WERI-Rb-1 (cell line): ENCODE measurements around the gene KDM4C.
"Not testable (repeated sequence)": the region's sequence is repeated elsewhere in the genome, so short reads cannot be mapped to it uniquely, and the experiment has no call there.

Experiments
- DNase-seq: peaks from one replicate; pipeline ENCODE4 v3.0.0-alpha.2; 2020
- H3K27ac ChIP-seq: fragments of 250-450 bp; sonication (Bioruptor Pico); 2 replicates; pipeline ENCODE4 v1.5.1; 2020; ENCODE audit warnings: mild to moderate bottlenecking, moderate library complexity
- H3K27me3 ChIP-seq: fragments of 250-450 bp; sonication (Bioruptor Pico); 2 replicates; pipeline ENCODE4 v1.5.1; 2021; ENCODE audit warnings: mild to moderate bottlenecking, low read depth, moderate library complexity; ENCODE audit not compliant: insufficient read depth, severe bottlenecking
- H3K36me3 ChIP-seq: fragments of 250-450 bp; sonication (Bioruptor Pico); 2 replicates; pipeline ENCODE4 v1.5.1; 2020; ENCODE audit warnings: mild to moderate bottlenecking, moderate library complexity
- H3K4me3 ChIP-seq: 2 replicates; pipeline ENCODE4 v1.5.1; 2011; ENCODE audit warnings: low read depth, mild to moderate bottlenecking, control low read depth, low read length
- H3K9me3 ChIP-seq: fragments of 250-450 bp; sonication (Bioruptor Pico); 2 replicates; pipeline ENCODE4 v1.5.1; 2021; ENCODE audit warnings: mild to moderate bottlenecking, moderate library complexity; ENCODE audit not compliant: severe bottlenecking
- TF ChIP-seq, protein P1 (sequence below): IDR thresholded peaks from 2 replicates; pipeline ENCODE4 v1.5.1; 2011; ENCODE audit warnings: low read depth, mild to moderate bottlenecking, control low read depth, inconsistent platforms, low read length

KDM4C gene

GRCh38 chr9:6802926-6803325 lies 45.2 kb downstream of the KDM4C start:
- DNase-seq = no peak
- Histone ChIP-seq H3K4me3 (no peak overlapping the region), H3K36me3 (peaks cover 3% of the 10 kb centered on the region; the same call in 1 of the 2 replicates), H3K27me3 (no peaks in the 10 kb centered on the region), H3K27ac (no peak overlapping the region), H3K9me3 (no peaks in the 10 kb centered on the region)
- TF ChIP-seq, protein P1, sequence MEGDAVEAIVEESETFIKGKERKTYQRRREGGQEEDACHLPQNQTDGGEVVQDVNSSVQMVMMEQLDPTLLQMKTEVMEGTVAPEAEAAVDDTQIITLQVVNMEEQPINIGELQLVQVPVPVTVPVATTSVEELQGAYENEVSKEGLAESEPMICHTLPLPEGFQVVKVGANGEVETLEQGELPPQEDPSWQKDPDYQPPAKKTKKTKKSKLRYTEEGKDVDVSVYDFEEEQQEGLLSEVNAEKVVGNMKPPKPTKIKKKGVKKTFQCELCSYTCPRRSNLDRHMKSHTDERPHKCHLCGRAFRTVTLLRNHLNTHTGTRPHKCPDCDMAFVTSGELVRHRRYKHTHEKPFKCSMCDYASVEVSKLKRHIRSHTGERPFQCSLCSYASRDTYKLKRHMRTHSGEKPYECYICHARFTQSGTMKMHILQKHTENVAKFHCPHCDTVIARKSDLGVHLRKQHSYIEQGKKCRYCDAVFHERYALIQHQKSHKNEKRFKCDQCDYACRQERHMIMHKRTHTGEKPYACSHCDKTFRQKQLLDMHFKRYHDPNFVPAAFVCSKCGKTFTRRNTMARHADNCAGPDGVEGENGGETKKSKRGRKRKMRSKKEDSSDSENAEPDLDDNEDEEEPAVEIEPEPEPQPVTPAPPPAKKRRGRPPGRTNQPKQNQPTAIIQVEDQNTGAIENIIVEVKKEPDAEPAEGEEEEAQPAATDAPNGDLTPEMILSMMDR = no peak

DNA sequence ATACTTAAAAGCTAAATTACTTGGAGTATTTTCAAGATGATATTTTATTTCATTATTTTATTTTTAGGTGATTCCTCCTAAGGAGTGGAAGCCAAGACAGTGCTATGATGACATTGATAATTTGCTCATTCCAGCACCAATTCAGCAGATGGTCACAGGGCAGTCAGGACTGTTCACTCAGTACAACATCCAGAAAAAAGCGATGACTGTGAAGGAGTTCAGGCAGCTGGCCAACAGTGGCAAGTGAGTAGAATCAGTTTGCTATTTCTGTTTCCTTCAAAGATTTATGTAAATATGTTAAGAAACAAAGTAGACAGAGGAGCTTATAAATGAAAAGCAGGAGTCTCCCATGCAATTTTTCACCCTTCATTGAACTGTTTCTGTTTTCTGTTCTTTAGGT lies 47.8 kb downstream of the KDM4C start:
- H3K9me3 ChIP-seq = no peaks in the 10 kb centered on the region
- H3K36me3 ChIP-seq = peaks cover 3% of the 10 kb centered on the region; the same call in 1 of the 2 replicates
- H3K4me3 ChIP-seq = no peak overlapping the region
- no peak for DNase-seq
- TF ChIP-seq, protein P1 = no peak
- no peak overlapping the region for H3K27ac ChIP-seq
- H3K27me3 ChIP-seq = no peaks in the 10 kb centered on the region

- H3K27me3 ChIP-seq, H3K36me3 ChIP-seq, DNase-seq, H3K27ac ChIP-seq, H3K9me3 ChIP-seq, H3K4me3 ChIP-seq: not testable (repeated sequence)
Observed at GRCh38 chr9:6806318-6806717, 48.5 kb downstream of the KDM4C start.

- not testable (repeated sequence) for H3K27ac ChIP-seq, H3K9me3 ChIP-seq, H3K36me3 ChIP-seq, DNase-seq, H3K4me3 ChIP-seq, H3K27me3 ChIP-seq
Observed at GRCh38 chr9:6807669-6808068, 49.9 kb downstream of the KDM4C start.

- H3K36me3 ChIP-seq = no peaks in the 10 kb centered on the region
- H3K27me3 ChIP-seq = no peaks in the 10 kb centered on the region
Observed at GRCh38 chr9:6811436-6811835, 53.7 kb downstream of the KDM4C start.

DNA sequence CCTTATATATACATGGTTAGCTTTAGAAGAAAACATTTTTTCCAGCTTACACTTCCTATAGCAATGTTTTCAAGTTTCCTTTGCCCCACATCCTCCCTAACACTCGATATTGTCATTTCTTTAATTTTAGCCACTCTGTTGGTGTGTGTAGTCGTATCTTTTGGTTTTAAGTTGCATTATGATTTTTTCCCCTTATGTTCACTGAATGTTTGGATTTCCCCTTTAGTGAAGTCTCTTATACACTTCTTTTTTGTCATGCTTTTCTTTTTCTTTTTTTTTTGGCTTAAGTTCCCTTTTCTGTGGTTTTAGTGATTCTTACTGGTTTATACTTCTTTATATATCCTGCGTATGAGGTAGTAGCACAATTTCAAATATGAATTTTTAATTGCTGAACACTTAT lies 58.8 kb downstream of the KDM4C start:
- DNase-seq = no peak
- TF ChIP-seq, protein P1 = no peak
- no peaks in the 10 kb centered on the region for H3K9me3 ChIP-seq
- H3K36me3 ChIP-seq = no peaks in the 10 kb centered on the region
- H3K4me3 ChIP-seq = no peak overlapping the region
- H3K27me3 ChIP-seq = no peaks in the 10 kb centered on the region
- no peak overlapping the region for H3K27ac ChIP-seq

More at GRCh38 chr9:6811436-6811835, 53.7 kb downstream of the KDM4C start:
- DNase-seq = no peak
- no peak overlapping the region for H3K27ac ChIP-seq
- no peak overlapping the region for H3K4me3 ChIP-seq
- TF ChIP-seq, protein P1 = no peak
- no peaks in the 10 kb centered on the region for H3K9me3 ChIP-seq

GRCh38 chr9:6818292-6818922 lies 60.6 kb downstream of the KDM4C start:
- H3K36me3 ChIP-seq = no peaks in the 10 kb centered on the region
- DNase-seq = no peak
- TF ChIP-seq, protein P1 = no peak
- no peak overlapping the region for H3K4me3 ChIP-seq
- no peaks in the 10 kb centered on the region for H3K27me3 ChIP-seq
- no peak overlapping the region for H3K27ac ChIP-seq
- no peaks in the 10 kb centered on the region for H3K9me3 ChIP-seq
